GM19397 (cell line): ENCODE measurements around the gene SLC22A4.

ENCODE experiments used
- ATAC-seq: cut with Tn5 transposase; IDR thresholded peaks from one replicate; pipeline ENCODE4 v1.9.1; 2021; ENCODE audit warnings: mild to moderate bottlenecking, moderate library complexity; ENCODE audit not compliant: unreplicated experiment

The SLC22A4 gene

DNA sequence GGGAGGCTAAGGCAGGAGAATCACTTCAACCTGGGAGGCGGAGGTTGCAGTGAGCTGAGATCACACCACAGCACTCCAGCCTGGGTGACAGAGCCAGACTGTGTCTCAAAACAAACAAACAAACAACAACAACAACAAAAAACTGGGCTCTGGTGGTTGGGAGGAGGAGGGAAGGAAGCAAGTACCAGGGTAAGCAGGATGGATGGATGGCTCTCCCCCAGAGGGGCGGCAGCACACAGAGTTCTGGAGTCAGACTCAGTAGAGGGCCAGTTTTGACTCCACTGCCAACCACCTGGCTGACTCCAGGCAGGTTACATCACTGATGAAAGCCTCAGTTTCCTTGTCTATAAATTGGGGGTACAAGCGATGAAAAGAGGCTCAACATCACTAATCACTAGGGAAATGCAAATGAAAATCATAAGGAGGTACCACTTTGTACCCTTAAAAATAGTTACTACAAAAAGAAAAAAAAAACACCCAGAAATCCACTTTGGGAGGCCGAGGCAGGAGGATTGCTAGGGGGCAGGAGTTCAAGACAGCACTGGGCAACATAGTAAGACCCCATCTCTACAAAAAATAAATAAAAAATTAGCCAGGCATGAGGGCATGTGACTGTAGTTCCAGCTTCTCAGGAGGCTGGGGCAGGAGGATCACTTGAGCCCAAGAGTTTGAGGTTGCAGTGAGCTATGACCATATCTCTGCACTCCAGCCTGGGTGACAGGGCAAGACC is 3.2 kb downstream of the SLC22A4 start:
- ATAC-seq: no peak

GRCh38 chr5:132298298-132299212 is 4.4 kb downstream of the SLC22A4 start:
- no peak for ATAC-seq

DNA sequence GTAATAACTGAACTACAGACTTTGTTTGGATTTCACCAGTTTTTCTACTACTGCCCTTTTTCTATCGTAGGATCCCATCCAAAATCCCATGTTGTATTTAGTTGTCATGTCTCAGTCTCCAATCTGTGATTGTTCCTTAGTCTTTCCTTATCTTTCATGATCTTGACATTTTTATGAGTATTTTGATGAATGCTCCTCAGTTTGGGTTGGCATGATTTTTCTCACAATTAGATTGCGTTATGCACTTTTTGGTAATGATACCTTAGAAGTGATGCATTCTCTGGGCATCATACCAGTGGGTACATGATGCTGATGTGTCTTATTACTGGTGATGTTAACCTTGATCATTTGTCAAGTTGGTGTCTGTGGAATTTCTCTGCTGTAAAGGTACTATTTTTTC is 5.7 kb downstream of the SLC22A4 start:
- no peak for ATAC-seq

DNA sequence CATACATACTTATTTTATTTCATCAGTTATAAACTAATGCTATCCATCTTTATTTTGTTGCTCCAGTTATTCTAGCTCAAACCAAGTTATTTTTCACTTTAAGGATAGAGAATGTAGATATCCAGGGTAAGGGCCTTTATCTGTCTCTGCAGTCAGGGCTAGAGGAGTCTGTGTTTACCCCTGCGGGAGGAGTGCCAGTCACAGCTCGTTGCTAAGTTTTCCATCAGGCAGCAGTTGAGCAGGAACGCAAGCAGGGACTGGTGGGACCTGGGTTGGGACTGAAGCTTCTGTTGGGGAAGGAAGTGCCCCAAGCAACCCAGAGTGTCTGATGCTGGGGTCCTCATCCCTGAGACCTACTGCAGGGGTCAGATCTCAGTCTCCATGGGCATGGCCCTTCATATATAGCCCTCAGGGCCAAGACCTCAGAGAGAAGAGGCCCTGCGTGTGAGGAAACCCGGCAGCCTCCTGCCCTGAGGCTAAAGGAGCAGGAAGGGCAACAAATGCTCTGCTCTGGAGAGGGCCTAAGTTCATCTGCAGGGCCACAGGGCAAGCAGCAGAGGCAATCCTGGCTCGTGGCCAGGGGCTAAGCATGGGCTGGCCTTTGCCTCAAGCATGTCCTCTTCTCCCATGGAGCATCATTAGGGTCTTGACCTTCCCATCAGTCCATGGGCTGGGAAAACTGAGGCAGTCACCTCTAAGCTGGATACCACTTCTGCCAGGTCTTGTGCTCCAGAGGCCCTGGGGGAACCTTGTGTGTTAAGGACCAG is 6.6 kb downstream of the SLC22A4 start:
- ATAC-seq: no peak

DNA sequence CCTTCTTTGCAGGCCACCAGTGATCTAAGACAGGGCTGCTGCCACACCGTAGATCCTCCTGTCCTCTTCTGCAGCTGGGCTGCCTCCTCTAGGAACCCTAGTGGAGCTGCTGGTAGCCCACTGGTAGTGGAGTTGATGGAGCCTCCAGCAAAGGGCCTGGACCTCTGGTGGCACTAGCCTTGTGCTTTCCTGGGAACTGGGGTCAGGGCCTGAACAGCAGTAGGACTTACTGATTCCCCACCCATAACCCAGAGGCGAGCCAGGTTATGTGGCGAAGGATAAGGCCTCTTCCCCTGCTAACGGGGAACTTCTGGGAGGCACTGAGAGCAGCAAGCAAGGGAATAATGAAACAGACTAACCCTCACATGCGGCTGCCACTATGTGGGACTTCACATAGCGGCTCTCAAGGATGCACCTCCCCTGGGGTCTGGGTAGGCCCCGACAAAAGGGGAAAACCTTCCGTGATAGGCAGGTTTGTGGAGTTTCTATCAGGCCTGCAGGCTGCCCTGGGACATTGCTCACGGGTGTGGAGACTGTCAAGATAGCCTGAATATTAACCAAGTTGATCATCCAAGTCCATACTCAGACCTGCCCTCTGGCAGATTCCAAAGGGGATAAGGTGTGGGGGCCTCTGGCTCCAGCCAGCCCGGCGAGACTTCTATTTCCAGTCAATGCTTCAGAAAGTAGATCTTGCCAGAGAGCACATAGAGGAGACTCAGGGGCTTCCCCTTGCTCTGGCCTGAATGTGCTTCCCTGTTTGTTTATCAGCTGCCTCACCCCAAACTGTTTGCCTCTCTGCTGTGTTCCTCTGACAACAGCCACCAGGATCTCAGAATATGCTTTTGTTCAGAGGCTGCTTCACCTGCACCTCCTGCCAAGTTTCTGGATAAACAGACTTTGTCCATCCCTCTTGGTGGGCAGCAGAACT is 7.4 kb downstream of the SLC22A4 start:
- ATAC-seq: no peak

GRCh38 chr5:132302413-132302812 is 8.2 kb downstream of the SLC22A4 start:
- ATAC-seq: no peak

DNA sequence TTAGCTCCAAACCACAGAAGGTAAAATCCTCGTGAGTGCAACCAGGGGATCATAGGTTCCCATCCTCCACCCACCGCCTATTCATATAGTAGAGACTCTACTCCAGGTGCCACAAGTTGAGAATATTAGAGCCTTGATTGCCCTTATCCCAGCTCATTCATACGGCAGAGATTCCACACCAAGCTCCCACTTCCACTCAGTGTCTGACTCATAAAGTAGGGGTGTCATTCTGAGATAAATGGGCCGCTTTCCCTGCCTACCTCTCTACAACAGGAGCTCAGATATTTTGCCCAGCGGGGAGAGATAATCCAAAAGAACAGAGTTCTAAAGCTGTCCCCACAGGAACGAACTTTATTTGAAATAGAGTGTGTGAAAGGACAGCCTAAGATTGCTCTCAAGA is 9.4 kb downstream of the SLC22A4 start:
- no peak for ATAC-seq

GRCh38 chr5:132305420-132305819 is 11.2 kb downstream of the SLC22A4 start:
- ATAC-seq: no peak

DNA sequence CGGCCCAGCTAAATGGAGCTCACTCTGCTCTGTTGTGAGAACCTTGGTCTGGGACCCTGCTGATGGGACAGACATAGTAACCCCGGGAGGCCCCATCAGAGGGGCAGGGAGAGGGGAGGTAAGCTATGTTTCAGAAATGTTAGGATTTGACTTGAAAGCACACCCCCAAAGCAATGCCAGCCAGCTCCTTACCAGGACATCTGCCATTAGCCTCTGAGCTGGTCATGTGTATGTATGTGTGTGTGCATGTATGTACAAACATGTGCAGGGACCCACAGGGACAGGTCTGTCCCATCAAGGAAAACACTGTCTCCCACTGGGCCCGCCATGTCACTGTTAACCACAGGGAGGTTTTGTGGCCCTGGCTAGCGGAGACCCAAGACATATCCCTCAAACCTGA is 14.5 kb downstream of the SLC22A4 start:
- ATAC-seq: no peak

DNA sequence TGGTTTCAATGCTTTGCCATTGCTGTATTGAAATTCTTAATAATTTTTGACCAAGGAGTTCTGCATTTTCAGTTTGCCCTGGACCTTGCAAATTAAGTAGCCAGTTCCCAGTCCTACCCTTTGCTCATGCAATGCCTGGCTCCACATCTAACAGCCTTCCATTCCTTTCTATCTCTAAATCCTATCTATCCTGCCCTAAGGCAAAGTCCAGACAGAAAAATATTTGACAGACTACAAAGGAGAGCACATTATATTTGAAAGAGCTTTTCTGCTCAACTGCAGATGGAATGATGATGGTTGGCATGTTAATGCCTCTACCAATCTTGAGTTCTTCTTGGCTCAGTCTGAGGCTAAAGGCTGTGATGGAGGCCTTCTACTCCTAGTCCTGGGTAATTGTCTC is 15.5 kb downstream of the SLC22A4 start:
- no peak for ATAC-seq

DNA sequence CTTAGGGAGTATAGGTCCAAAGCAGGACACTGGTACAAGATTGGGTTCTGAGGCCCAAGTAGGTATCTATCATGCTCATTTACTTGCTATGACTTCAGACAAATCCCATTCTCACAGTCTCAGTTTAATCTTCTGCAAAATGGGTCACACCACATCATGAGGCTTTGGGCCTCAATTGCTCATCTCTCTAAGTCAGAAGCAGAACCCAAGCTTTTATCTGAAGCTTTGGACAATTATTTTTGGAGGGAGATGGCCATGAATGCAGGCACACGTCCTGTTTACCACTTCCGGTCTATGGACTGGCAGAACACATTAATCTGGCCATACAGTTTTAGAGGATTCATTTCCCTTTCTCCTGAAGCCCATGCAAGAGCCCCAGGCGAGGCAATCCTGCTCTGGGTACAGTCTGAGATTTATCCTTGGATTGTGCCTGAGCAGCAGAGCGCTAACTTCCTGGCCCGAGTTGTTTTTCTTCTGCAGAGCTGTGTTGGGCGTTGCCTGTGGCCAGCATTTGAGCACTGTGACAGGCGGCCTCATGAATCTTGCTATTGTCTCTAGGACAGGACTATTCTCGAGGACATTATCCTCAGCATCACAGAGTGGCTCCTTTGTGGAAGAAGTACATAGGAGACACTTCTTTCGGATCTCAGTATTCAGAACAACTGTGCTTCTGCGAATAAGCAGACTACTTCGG is 16.1 kb downstream of the SLC22A4 start:
- no peak for ATAC-seq

DNA sequence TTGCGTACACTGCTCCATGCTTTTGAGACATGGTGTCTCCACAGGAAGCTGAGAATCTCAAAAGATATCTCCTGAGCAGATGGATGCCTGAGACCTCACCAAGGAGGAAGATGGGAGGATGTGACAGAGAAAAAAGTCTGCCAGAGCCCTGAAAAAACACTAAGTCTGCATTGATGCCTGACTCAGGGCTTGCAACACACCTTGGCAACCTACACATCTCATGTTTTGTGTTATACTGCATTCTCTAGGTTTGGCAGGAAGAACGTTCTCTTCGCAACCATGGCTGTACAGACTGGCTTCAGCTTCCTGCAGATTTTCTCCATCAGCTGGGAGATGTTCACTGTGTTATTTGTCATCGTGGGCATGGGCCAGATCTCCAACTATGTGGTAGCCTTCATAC is 19.2 kb downstream of the SLC22A4 start:
- no peak for ATAC-seq

GRCh38 chr5:132313961-132314432 is 19.8 kb downstream of the SLC22A4 start:
- ATAC-seq: no peak

GRCh38 chr5:132315529-132316067 is 21.4 kb downstream of the SLC22A4 start:
- no peak for ATAC-seq

- ATAC-seq: no peak
Measured at GRCh38 chr5:132319975-132320374, 25.8 kb downstream of the SLC22A4 start.

DNA sequence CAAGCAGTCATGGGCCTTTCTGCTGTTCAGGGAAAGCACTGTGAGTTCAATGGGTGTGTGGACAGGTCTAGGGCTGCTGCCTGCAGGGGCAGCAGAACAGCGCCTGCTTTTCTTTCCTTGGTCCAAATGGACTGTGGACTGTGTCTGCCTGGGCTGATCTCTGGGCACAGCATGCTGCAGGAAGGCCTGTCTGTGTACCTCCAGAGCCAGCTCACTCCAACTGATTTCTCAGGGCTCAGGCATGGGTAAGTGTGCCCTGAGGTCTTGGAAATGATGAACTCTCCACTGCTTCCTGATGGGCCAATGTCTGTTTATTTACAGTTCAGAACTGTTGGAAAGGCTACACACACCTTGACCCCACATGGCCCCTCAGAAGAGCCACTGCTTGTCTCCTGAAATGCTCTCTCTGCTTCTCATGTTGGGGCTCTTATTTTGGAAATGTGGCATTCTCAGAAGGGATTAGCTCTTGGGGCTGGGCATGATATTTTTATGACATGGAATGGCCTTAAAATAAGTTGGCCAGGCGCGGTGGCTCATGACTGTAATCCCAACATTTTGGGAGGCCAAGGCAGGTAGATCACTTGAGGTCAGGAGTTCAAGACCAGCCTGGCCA is 27.0 kb downstream of the SLC22A4 start:
- no peak for ATAC-seq

GRCh38 chr5:132322266-132322665 is 28.1 kb downstream of the SLC22A4 start:
- no peak for ATAC-seq

DNA sequence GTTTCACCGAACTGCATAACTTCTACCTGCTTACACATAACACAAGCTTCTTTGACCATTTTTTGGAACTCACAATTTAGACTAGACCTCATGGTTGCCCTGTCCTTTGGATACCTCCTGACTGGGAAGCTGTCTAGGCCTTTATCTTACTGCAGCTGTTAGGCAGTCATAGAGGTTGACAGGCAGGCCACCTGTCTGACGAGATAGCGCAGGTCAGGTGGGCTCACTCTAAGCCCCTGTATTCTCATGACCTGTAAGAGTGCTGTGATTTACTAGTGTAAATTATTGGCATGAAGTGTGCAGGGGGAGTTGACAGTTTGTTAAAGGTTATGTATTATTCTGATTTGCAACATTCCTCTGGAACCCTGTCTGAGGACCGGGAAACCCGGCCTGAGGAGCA is 29.0 kb downstream of the SLC22A4 start:
- no peak for ATAC-seq

- ATAC-seq: no peak
Measured at GRCh38 chr5:132325691-132326090, 31.5 kb downstream of the SLC22A4 start.
